NOMO-1 treated with DMSO at 0.1 percent for 48 hours (cell line): ENCODE results near the gene MAN2B2.

Source experiments
- DNase-seq: peaks from one replicate; lab custom pipeline; 2025; ENCODE audit not compliant: unreplicated experiment; lab: John Stamatoyannopoulos, UW

MAN2B2 gene

GRCh38 chr4:6574747-6575502 is at the start of gene MAN2B2:
TSS of gene MAN2B2 (plus strand) at chr4:6575189. CDS start at chr4:6575211, 22 bp downstream.
- DNase-seq = peak; percentile 69

GRCh38 chr4:6525474-6525873 is 49.5 kb upstream of the MAN2B2 start:
- no peak for DNase-seq

GRCh38 chr4:6526156-6526555 is 48.8 kb upstream of the MAN2B2 start:
- no peak for DNase-seq

- DNase-seq = no peak
These were observed 48.3 kb upstream of the MAN2B2 start for GRCh38 chr4:6526671-6527091.

GRCh38 chr4:6527259-6527658 is 47.7 kb upstream of the MAN2B2 start:
- no peak for DNase-seq

GRCh38 chr4:6527683-6528595 is 47.0 kb upstream of the MAN2B2 start:
- DNase-seq = no peak

- no peak for DNase-seq
These were observed 46.0 kb upstream of the MAN2B2 start for GRCh38 chr4:6529021-6529420.

- no peak for DNase-seq
These were observed 44.7 kb upstream of the MAN2B2 start for GRCh38 chr4:6530301-6530700.

- DNase-seq = no peak
These were observed 44.0 kb upstream of the MAN2B2 start for GRCh38 chr4:6530964-6531363.

- DNase-seq = no peak
These were observed 42.9 kb upstream of the MAN2B2 start for GRCh38 chr4:6532102-6532501.

- no peak for DNase-seq
These were observed 42.3 kb upstream of the MAN2B2 start for GRCh38 chr4:6532658-6533057.

- no peak for DNase-seq
These were observed 40.9 kb upstream of the MAN2B2 start for GRCh38 chr4:6534050-6534449.

- no peak for DNase-seq
These were observed 40.2 kb upstream of the MAN2B2 start for GRCh38 chr4:6534618-6535328.

GRCh38 chr4:6535329-6535692 is 39.7 kb upstream of the MAN2B2 start:
- no peak for DNase-seq

- DNase-seq = no peak
These were observed 39.3 kb upstream of the MAN2B2 start for GRCh38 chr4:6535706-6536105.

GRCh38 chr4:6538111-6538510 is 36.9 kb upstream of the MAN2B2 start:
- DNase-seq = no peak

GRCh38 chr4:6538575-6538974 is 36.4 kb upstream of the MAN2B2 start:
- DNase-seq = no peak

- no peak for DNase-seq
These were observed 35.8 kb upstream of the MAN2B2 start for GRCh38 chr4:6539009-6539764.

GRCh38 chr4:6540879-6541278 is 34.1 kb upstream of the MAN2B2 start:
- no peak for DNase-seq

- no peak for DNase-seq
These were observed 33.2 kb upstream of the MAN2B2 start for GRCh38 chr4:6541789-6542188.

- no peak for DNase-seq
These were observed 32.0 kb upstream of the MAN2B2 start for GRCh38 chr4:6542951-6543350.
